HEK293 (cell line): Measurements from ENCODE around the gene TST.

Experiments
- CTCF ChIA-PET: fragments of 350-600 bp; formaldehyde crosslinking; extraction: SDS; loops from one replicate; lab custom pipeline; 2021; ENCODE audit warnings: antibody characterized with exemption; lab: Yijun Ruan, JAX
- POLR2A ChIA-PET: fragments of 300-600 bp; formaldehyde crosslinking; extraction: SDS; loops from one replicate; lab custom pipeline; 2020; ENCODE audit warnings: antibody characterized with exemption, inconsistent platforms; lab: Yijun Ruan, JAX
- H3K27ac ChIP-seq: fragments of 200-500 bp; sonication (Bioruptor generic); 2 replicates; pipeline ENCODE4 v1.5.1; 2014; ENCODE audit warnings: low read depth, low read length, control low read depth, inconsistent platforms; ENCODE audit errors: extremely low read depth
- H3K36me3 ChIP-seq, 2 experiments: fragments of 200-500 bp in 1 of 2; sonication (Bioruptor generic) in 1 of 2; 1 replicate in 1 of 2; 2 replicates in 1 of 2; pipeline ENCODE4 v1.5.1; 2014 to 2017; ENCODE audit warnings: inconsistent platforms in 2 of 2, low read length in 2 of 2; ENCODE audit not compliant: control insufficient read depth in 2 of 2, insufficient read depth in 1 of 2
- H3K4me1 ChIP-seq: fragments of 200-500 bp; sonication (Bioruptor generic); 2 replicates; pipeline ENCODE4 v1.5.1; 2014; ENCODE audit warnings: mild to moderate bottlenecking, low read length, inconsistent platforms; ENCODE audit not compliant: control insufficient read depth, insufficient read depth
- H3K4me3 ChIP-seq: 2 replicates; pipeline ENCODE4 v1.5.1; 2011; ENCODE audit warnings: low read depth, mild to moderate bottlenecking, control low read depth, low read length, moderate library complexity
- H3K9me3 ChIP-seq: fragments of 200-500 bp; sonication (Bioruptor generic); 2 replicates; pipeline ENCODE4 v1.5.1; 2014; ENCODE audit warnings: low read depth, low read length, inconsistent platforms; ENCODE audit not compliant: control insufficient read depth, insufficient read depth
- GLI4 ChIP-seq: fragments of 450-650 bp; formaldehyde crosslinking; IDR thresholded peaks from 2 replicates; pipeline ENCODE4 v1.5.1; 2016; ENCODE audit warnings: missing biosample characterization, missing genetic modification characterization
- KLF9 ChIP-seq: fragments of 450-650 bp; formaldehyde crosslinking; IDR thresholded peaks from 2 replicates; pipeline ENCODE4 v1.5.1; 2016; ENCODE audit warnings: missing biosample characterization, missing genetic modification characterization, low read depth
- REPIN1 ChIP-seq: fragments of 450-650 bp; formaldehyde crosslinking; IDR thresholded peaks from 2 replicates; pipeline ENCODE4 v1.5.1; 2017; ENCODE audit warnings: missing biosample characterization, missing genetic modification characterization, low read depth
- SP2 ChIP-seq: fragments of 450-650 bp; formaldehyde crosslinking; IDR thresholded peaks from 2 replicates; pipeline ENCODE4 v1.5.1; 2016; ENCODE audit warnings: missing biosample characterization, missing genetic modification characterization
- TRIM28 ChIP-seq: IDR thresholded peaks from 2 replicates; pipeline ENCODE4 v1.6.1; 2011; ENCODE audit warnings: low read length, control low read depth, borderline replicate concordance
- ZEB2 ChIP-seq: fragments of 450-650 bp; formaldehyde crosslinking; IDR thresholded peaks from 2 replicates; pipeline ENCODE4 v1.5.1; 2016; ENCODE audit warnings: missing biosample characterization, missing genetic modification characterization
- ZIC2 ChIP-seq: fragments of 450-650 bp; formaldehyde crosslinking; IDR thresholded peaks from 2 replicates; pipeline ENCODE4 v1.5.1; 2016; ENCODE audit warnings: missing biosample characterization, missing genetic modification characterization
- ZNF138 ChIP-seq: fragments of 450-650 bp; formaldehyde crosslinking; IDR thresholded peaks from 2 replicates; pipeline ENCODE4 v1.5.1; 2016; ENCODE audit warnings: missing biosample characterization, missing genetic modification characterization, borderline replicate concordance
- ZNF155 ChIP-seq: fragments of 450-650 bp; formaldehyde crosslinking; IDR thresholded peaks from 2 replicates; pipeline ENCODE4 v1.5.1; 2016; ENCODE audit warnings: missing biosample characterization, missing genetic modification characterization
- ZNF274 ChIP-seq, 2 experiments: fragments of 200-500 bp in 1 of 2; fragments of 450-650 bp in 1 of 2; sonication (Bioruptor generic) in 1 of 2; formaldehyde crosslinking in 1 of 2; IDR thresholded peaks; 2 replicates each; pipeline versions ENCODE4 v1.5.1 to v1.6.1; 2014 to 2016; ENCODE audit warnings: borderline replicate concordance in 1 of 2, inconsistent platforms in 1 of 2, low read length in 1 of 2, missing biosample characterization in 1 of 2, missing genetic modification characterization in 1 of 2
- ZNF302 ChIP-seq: fragments of 450-650 bp; formaldehyde crosslinking; IDR thresholded peaks from 2 replicates; pipeline ENCODE4 v1.5.1; 2016; ENCODE audit warnings: missing biosample characterization, missing genetic modification characterization, low read depth
- ZNF423 ChIP-seq: fragments of 450-650 bp; formaldehyde crosslinking; IDR thresholded peaks from 2 replicates; pipeline ENCODE4 v1.5.1; 2016; ENCODE audit warnings: missing biosample characterization, missing genetic modification characterization
- ZNF513 ChIP-seq: fragments of 450-650 bp; IDR thresholded peaks from 2 replicates; pipeline ENCODE4 v1.5.1; 2018; ENCODE audit warnings: missing biosample characterization, missing genetic modification characterization
- ZNF514 ChIP-seq: fragments of 450-650 bp; formaldehyde crosslinking; IDR thresholded peaks from 2 replicates; pipeline ENCODE4 v1.5.1; 2016; ENCODE audit warnings: missing biosample characterization, missing genetic modification characterization
- ZNF530 ChIP-seq: fragments of 450-650 bp; formaldehyde crosslinking; IDR thresholded peaks from 2 replicates; pipeline ENCODE4 v1.5.1; 2016; ENCODE audit warnings: low read depth, missing biosample characterization, missing genetic modification characterization
- ZNF585B ChIP-seq: fragments of 450-650 bp; formaldehyde crosslinking; IDR thresholded peaks from 2 replicates; pipeline ENCODE4 v1.5.1; 2016; ENCODE audit warnings: missing biosample characterization, missing genetic modification characterization
- ZNF596 ChIP-seq: fragments of 450-650 bp; IDR thresholded peaks from 2 replicates; pipeline ENCODE4 v1.5.0; 2018; ENCODE audit warnings: missing biosample characterization, mild to moderate bottlenecking, missing genetic modification characterization, moderate library complexity
- ZNF658 ChIP-seq: fragments of 450-650 bp; formaldehyde crosslinking; IDR thresholded peaks from 2 replicates; pipeline ENCODE4; 2016; ENCODE audit warnings: missing biosample characterization, missing genetic modification characterization
- ZSCAN23 ChIP-seq: fragments of 450-650 bp; formaldehyde crosslinking; IDR thresholded peaks from 2 replicates; pipeline ENCODE4 v1.5.1; 2016; ENCODE audit warnings: missing biosample characterization, missing genetic modification characterization
- TF ChIP-seq, protein P1 (sequence below): fragments of 450-650 bp; formaldehyde crosslinking; IDR thresholded peaks from 2 replicates; pipeline ENCODE4 v1.5.1; 2016; ENCODE audit warnings: missing biosample characterization, missing genetic modification characterization
- TF ChIP-seq, protein P2 (sequence below): fragments of 450-650 bp; formaldehyde crosslinking; IDR thresholded peaks from 2 replicates; pipeline ENCODE4 v1.5.1; 2016; ENCODE audit warnings: missing biosample characterization, missing genetic modification characterization, borderline replicate concordance
- TF ChIP-seq, protein P3 (sequence below): fragments of 450-650 bp; formaldehyde crosslinking; IDR thresholded peaks from 2 replicates; pipeline ENCODE4 v1.5.1; 2016; ENCODE audit warnings: missing biosample characterization, missing genetic modification characterization

TST gene

GRCh38 chr22:37012956-37013355, 6.3 kb downstream of the TST start:
- Histone ChIP-seq H3K4me3 (no peak overlapping the region), H3K36me3 (peaks cover 0 to 19% of the 10 kb centered on the region in 2 experiments; a peak in 1 of 3 replicates), H3K4me1 (no peaks in the 10 kb centered on the region), H3K9me3 (no peaks in the 10 kb centered on the region), H3K27ac (no peak overlapping the region)
- ChIA-PET CTCF (interaction anchor here (0.6 to 1.0 kb wide), 2 partner anchors 9 to 119 kb away, joined by 3 read pairs; no protein-coding TSS in a partner anchor), POLR2A (interaction anchor here (0.7 to 1.2 kb wide), 3 partner anchors 26 to 198 kb away, joined by 3 read pairs; no protein-coding TSS in a partner anchor)
- no peak for TF ChIP-seq ZNF302 (tag by site-specific recombination)
- TF ChIP-seq, protein P1, sequence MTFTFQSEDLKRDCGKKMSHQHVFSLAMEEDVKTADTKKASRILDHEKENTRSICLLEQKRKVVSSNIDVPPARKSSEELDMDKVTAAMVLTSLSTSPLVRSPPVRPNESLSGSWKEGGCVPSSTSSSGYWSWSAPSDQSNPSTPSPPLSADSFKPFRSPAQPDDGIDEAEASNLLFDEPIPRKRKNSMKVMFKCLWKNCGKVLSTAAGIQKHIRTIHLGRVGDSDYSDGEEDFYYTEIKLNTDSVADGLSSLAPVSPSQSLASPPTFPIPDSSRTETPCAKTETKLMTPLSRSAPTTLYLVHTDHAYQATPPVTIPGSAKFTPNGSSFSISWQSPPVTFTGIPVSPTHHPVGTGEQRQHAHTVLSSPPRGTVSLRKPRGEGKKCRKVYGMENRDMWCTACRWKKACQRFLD = no peak
- TF ChIP-seq ZSCAN23 (tag by site-specific recombination) = no peak
- no peak for TF ChIP-seq ZIC2 (tag by site-specific recombination)
- TF ChIP-seq, protein P2, sequence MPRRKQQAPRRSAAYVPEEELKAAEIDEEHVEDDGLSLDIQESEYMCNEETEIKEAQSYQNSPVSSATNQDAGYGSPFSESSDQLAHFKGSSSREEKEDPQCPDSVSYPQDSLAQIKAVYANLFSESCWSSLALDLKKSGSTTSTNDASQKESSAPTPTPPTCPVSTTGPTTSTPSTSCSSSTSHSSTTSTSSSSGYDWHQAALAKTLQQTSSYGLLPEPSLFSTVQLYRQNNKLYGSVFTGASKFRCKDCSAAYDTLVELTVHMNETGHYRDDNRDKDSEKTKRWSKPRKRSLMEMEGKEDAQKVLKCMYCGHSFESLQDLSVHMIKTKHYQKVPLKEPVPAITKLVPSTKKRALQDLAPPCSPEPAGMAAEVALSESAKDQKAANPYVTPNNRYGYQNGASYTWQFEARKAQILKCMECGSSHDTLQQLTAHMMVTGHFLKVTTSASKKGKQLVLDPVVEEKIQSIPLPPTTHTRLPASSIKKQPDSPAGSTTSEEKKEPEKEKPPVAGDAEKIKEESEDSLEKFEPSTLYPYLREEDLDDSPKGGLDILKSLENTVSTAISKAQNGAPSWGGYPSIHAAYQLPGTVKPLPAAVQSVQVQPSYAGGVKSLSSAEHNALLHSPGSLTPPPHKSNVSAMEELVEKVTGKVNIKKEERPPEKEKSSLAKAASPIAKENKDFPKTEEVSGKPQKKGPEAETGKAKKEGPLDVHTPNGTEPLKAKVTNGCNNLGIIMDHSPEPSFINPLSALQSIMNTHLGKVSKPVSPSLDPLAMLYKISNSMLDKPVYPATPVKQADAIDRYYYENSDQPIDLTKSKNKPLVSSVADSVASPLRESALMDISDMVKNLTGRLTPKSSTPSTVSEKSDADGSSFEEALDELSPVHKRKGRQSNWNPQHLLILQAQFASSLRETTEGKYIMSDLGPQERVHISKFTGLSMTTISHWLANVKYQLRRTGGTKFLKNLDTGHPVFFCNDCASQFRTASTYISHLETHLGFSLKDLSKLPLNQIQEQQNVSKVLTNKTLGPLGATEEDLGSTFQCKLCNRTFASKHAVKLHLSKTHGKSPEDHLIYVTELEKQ (tag by site-specific recombination) = no peak
- no peak for TF ChIP-seq ZNF658 (tag by site-specific recombination)
- no peak for TF ChIP-seq ZNF596 (tag by site-specific recombination)
- TF ChIP-seq GLI4 = no peak

GRCh38 chr22:37012262-37012904, 6.9 kb downstream of the TST start:
- POLR2A ChIA-PET = no interaction called here
- no peak overlapping the region for H3K27ac ChIP-seq

More at GRCh38 chr22:37012262-37012904, 6.9 kb downstream of the TST start:
- peaks cover 0 to 13% of the 10 kb centered on the region in 2 experiments; a peak in 1 of 3 replicates for H3K36me3 ChIP-seq
- CTCF ChIA-PET = interaction anchor here (1.0 kb wide), 1 partner anchor 10 kb away, joined by 3 read pairs; no protein-coding TSS in a partner anchor
- no peak overlapping the region for H3K4me3 ChIP-seq
- H3K9me3 ChIP-seq = no peaks in the 10 kb centered on the region
- no peak for TF ChIP-seq SP2 (tag by site-specific recombination)
- TF ChIP-seq ZNF155 (tag by site-specific recombination) = no peak
- TF ChIP-seq TRIM28 = no peak
- TF ChIP-seq ZNF138 (tag by site-specific recombination) = no peak
- TF ChIP-seq ZNF274 (IDR thresholded peaks at IDR 0.05; ENCODE audit: low read length) = no peak
- TF ChIP-seq ZNF274 (tag by site-specific recombination; IDR thresholded peaks at IDR 0.05; ENCODE audit: borderline replicate concordance) = no peak
- no peak for TF ChIP-seq ZNF530
- TF ChIP-seq ZNF585B (tag by site-specific recombination) = no peak
- no peak for TF ChIP-seq ZNF514
- TF ChIP-seq ZIC2 (tag by site-specific recombination) = no peak
- no peak for TF ChIP-seq ZNF513 (tag by site-specific recombination)
- no peak for TF ChIP-seq ZNF423 (tag by site-specific recombination)
- TF ChIP-seq REPIN1 (tag by site-specific recombination) = no peak
- no peak for TF ChIP-seq KLF9
- no peak for TF ChIP-seq ZEB2
- TF ChIP-seq, protein P3, sequence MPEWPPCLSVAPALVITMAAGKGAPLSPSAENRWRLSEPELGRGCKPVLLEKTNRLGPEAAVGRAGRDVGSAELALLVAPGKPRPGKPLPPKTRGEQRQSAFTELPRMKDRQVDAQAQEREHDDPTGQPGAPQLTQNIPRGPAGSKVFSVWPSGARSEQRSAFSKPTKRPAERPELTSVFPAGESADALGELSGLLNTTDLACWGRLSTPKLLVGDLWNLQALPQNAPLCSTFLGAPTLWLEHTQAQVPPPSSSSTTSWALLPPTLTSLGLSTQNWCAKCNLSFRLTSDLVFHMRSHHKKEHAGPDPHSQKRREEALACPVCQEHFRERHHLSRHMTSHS (tag by site-specific recombination) = no peak
- no peaks in the 10 kb centered on the region for H3K4me1 ChIP-seq
